Panc1 (cell line): ENCODE measurements around the gene PRM2. TPM values are rescaled to one million over a fixed set of nuclear protein-coding genes. Genes with fewer than 3 reads are reported as not detected.

Source experiments
- ATAC-seq: fragments of 200-7000 bp; cut with Tn5 transposase; 2 replicates; pipeline ENCODE4 v1.9.1; 2020; ENCODE audit warnings: mild to moderate bottlenecking, moderate library complexity
- BruUV-seq: library from RNA; stranded (reverse); fragments of 400-500 nt; replicated peaks from 2 replicates; lab custom pipeline; 2021; lab: Mats Ljungman, UMichigan
- CTCF ChIA-PET: fragments of 300-600 bp; sonication (Branson Sonifier 250); formaldehyde crosslinking; loops from one replicate; lab custom pipeline; 2022; ENCODE audit warnings: antibody characterized with exemption; lab: Charles Lee
- POLR2A ChIA-PET: fragments of 300-600 bp; sonication (Branson Sonifier 250); formaldehyde crosslinking; loops from one replicate; lab custom pipeline; 2022; ENCODE audit warnings: antibody characterized with exemption; lab: Charles Lee
- DNase-seq: peaks from one replicate; pipeline ENCODE4 v3.0.0-alpha.2; 2010; ENCODE audit warnings: low read depth, low spot score
- H3K27ac ChIP-seq: 2 replicates; pipeline ENCODE4 v1.5.1; 2011; ENCODE audit warnings: mild to moderate bottlenecking, low read length, inconsistent platforms
- H3K27me3 ChIP-seq: fragments of 200-500 bp; sonication (Bioruptor generic); 2 replicates; pipeline ENCODE4 v1.6.0; 2014; ENCODE audit warnings: low read length, inconsistent platforms; ENCODE audit not compliant: control insufficient read depth, insufficient read depth
- H3K36me3 ChIP-seq: fragments of 200-500 bp; sonication (Bioruptor generic); 2 replicates; pipeline ENCODE4 v1.5.1; 2014; ENCODE audit warnings: inconsistent platforms, mild to moderate bottlenecking, low read length, moderate library complexity; ENCODE audit not compliant: control insufficient read depth, insufficient read depth
- H3K4me1 ChIP-seq: 2 replicates; pipeline ENCODE4 v1.5.1; 2011; ENCODE audit warnings: inconsistent platforms, mild to moderate bottlenecking, low read length, moderate library complexity; ENCODE audit not compliant: control insufficient read depth, insufficient read depth
- H3K4me3 ChIP-seq, 2 experiments: 2 replicates each; pipeline ENCODE4 v1.5.1; 2011 to 2012; ENCODE audit warnings: low read depth in 2 of 2, low read length in 2 of 2, mild to moderate bottlenecking in 2 of 2, inconsistent platforms in 1 of 2, moderate library complexity in 1 of 2
- H3K9me3 ChIP-seq: fragments of 200-500 bp; sonication (Bioruptor generic); 2 replicates; pipeline ENCODE4 v1.5.1; 2014; ENCODE audit warnings: low read depth, mild to moderate bottlenecking, inconsistent platforms, low read length, moderate library complexity; ENCODE audit not compliant: control insufficient read depth, insufficient read depth
- POLR2AphosphoS5 ChIP-seq: IDR thresholded peaks from 2 replicates; pipeline ENCODE4 v1.6.1; 2012; ENCODE audit warnings: mild to moderate bottlenecking, low read depth, low read length, moderate library complexity
- SIN3A ChIP-seq: IDR thresholded peaks from 2 replicates; pipeline ENCODE4 v1.6.1; 2012; ENCODE audit warnings: low read depth, mild to moderate bottlenecking, low read length, moderate library complexity, borderline replicate concordance; ENCODE audit not compliant: insufficient read depth
- TCF7L2 ChIP-seq: IDR thresholded peaks from 2 replicates; pipeline ENCODE4 v1.6.1; 2011; ENCODE audit warnings: mild to moderate bottlenecking, low read depth, low read length, inconsistent platforms
- in situ Hi-C: cut with HindIII; loops from 2 replicates; pipeline ENCODE4 v1.10.0; 2016; ENCODE audit warnings: low sequenced_read_pairs, low pct_unique_long_range_greater_than_20kb
- intact Hi-C: fragments of 100-400 bp; cut with micrococcal nuclease; formaldehyde crosslinking; loops from one replicate; pipeline ENCODE4 v1.10.0; 2022; ENCODE audit not compliant: unreplicated experiment
- total RNA-seq: library from RNA; stranded (reverse); gene quantifications from one replicate; pipeline ENCODE4 v1.2.1, GENCODE V29; 2021; ENCODE audit not compliant: unreplicated experiment
- TF ChIP-seq, protein P1 (sequence below), 2 experiments: IDR thresholded peaks; 2 replicates each; pipeline ENCODE4 v1.6.1; 2011 to 2012; ENCODE audit warnings: low read depth in 2 of 2, control low read depth in 1 of 2, low read length in 1 of 2, mild to moderate bottlenecking in 1 of 2, moderate library complexity in 1 of 2; ENCODE audit not compliant: insufficient read depth in 1 of 2
- TF ChIP-seq, protein P2 (sequence below): fragments of 450-650 bp; IDR thresholded peaks from 2 replicates; pipeline ENCODE4 v1.5.1; 2017; ENCODE audit warnings: mild to moderate bottlenecking

PRM2 gene
- total RNA-seq, 1 experiment from 2014 or later: not detected

DNA sequence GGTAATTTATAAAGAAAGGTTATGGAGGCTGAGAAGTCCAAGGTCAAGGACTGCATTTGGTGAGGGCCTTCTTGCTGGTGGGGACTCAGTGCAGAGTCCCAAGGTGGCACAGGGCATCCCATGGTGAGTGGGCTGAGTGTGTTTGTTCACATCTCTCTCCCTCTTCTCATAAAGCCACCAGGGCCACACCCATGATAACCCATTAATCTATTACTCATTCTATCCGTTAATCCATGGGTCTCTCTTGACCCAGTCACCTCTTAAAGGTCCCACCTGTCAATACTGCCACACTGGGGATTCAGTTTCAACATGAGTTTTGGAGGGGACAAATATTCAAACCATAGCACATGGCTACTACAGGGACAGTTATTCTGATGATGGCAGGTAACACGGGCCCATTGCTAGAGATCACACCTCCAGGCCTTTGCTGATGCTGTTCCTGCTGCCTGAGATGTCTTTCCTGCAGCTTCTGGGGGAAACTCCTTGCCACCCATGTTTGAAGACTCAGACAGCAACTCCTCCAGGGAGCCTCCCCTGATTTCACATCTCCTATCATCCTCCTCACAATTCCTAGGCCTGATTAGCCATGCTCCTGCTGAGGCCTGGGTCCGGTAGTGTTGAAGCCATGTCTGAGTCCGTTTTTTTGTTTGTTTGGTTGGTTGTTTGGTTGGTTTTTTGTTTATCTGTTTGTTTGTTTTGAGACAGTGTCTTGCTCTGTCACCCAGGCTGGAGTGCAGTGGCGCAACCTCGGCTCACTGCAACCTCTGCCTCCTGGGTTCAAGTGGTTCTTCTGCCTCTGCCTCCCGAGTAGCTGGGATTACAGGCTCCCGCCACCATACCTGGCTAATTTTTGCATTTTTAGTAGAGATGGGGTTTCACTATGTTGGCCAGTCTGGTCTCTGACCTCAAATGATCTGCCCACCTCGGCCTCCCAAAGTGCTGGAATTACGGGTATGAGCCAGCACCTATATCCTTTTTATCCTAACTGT lies 36.3 kb downstream of the PRM2 start:
- ATAC-seq: no peak

DNA sequence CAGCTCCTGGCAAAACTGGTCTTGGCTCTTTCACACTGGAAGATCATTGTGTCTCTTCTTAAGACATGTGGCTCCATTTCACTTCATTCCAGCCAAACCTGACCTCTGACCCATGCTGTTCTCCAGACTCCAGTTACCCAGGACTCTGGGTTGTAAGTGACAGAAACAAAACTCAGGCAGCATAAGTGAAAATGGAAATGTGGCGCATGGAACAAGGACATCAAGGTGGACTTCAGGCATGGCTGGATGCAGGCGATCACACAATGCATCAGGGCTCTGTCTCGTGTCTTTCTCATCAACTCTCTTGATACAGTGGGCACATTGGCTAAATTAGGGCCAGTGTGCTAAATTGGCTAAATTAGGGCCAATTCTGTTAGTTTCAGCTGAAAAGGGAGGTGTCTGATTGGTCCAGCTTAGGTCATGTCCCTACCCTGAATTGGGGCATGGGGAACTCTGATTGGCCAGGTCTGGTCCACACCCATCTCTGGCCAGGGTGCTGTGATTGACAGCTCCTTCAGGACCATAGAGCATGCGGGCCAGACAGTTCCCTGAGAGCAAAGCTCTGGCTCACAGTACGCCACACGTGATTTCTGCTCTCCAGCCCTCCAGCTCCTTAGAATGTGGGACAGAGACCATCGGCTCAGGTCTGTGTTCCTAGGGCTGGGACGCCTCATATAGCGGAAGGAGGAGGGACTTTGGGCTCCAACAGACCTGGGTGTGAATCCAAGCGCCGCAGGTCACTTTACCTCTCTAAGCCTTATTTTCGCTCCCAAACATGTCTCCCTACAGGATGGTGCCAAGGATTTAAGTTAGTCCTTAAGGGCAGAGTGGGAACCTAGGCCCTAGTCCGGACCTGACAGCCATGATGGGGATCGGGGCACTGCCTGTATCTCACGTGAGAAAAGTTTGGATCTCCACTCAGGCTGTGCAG lies 37.7 kb downstream of the PRM2 start:
- no peak for ATAC-seq
- intact Hi-C loops (no loop called here), in situ Hi-C loops (no loop called here)
- Histone ChIP-seq H3K4me3 (no peak overlapping the region), H3K4me1 (no peaks in the 10 kb centered on the region), H3K27me3 (no peaks in the 10 kb centered on the region), H3K9me3 (no peaks in the 10 kb centered on the region), H3K36me3 (no peaks in the 10 kb centered on the region), H3K27ac (no peak overlapping the region)
- TF ChIP-seq TCF7L2 (no peak), SIN3A (no peak), POLR2AphosphoS5 (no peak)
- TF ChIP-seq, protein P1, sequence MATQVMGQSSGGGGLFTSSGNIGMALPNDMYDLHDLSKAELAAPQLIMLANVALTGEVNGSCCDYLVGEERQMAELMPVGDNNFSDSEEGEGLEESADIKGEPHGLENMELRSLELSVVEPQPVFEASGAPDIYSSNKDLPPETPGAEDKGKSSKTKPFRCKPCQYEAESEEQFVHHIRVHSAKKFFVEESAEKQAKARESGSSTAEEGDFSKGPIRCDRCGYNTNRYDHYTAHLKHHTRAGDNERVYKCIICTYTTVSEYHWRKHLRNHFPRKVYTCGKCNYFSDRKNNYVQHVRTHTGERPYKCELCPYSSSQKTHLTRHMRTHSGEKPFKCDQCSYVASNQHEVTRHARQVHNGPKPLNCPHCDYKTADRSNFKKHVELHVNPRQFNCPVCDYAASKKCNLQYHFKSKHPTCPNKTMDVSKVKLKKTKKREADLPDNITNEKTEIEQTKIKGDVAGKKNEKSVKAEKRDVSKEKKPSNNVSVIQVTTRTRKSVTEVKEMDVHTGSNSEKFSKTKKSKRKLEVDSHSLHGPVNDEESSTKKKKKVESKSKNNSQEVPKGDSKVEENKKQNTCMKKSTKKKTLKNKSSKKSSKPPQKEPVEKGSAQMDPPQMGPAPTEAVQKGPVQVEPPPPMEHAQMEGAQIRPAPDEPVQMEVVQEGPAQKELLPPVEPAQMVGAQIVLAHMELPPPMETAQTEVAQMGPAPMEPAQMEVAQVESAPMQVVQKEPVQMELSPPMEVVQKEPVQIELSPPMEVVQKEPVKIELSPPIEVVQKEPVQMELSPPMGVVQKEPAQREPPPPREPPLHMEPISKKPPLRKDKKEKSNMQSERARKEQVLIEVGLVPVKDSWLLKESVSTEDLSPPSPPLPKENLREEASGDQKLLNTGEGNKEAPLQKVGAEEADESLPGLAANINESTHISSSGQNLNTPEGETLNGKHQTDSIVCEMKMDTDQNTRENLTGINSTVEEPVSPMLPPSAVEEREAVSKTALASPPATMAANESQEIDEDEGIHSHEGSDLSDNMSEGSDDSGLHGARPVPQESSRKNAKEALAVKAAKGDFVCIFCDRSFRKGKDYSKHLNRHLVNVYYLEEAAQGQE (IDR thresholded peaks at IDR 0.05; ENCODE audit: insufficient read depth in 1 of 2, low read depth in 2 of 2, low read length in 1 of 2): no peak
- TF ChIP-seq, protein P2, sequence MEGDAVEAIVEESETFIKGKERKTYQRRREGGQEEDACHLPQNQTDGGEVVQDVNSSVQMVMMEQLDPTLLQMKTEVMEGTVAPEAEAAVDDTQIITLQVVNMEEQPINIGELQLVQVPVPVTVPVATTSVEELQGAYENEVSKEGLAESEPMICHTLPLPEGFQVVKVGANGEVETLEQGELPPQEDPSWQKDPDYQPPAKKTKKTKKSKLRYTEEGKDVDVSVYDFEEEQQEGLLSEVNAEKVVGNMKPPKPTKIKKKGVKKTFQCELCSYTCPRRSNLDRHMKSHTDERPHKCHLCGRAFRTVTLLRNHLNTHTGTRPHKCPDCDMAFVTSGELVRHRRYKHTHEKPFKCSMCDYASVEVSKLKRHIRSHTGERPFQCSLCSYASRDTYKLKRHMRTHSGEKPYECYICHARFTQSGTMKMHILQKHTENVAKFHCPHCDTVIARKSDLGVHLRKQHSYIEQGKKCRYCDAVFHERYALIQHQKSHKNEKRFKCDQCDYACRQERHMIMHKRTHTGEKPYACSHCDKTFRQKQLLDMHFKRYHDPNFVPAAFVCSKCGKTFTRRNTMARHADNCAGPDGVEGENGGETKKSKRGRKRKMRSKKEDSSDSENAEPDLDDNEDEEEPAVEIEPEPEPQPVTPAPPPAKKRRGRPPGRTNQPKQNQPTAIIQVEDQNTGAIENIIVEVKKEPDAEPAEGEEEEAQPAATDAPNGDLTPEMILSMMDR: no peak
- ChIA-PET POLR2A (no interaction called here), CTCF (no interaction called here)
- no TSS peak for BruUV-seq
- no peak for DNase-seq

More for the DNA sequence above, 36.3 kb downstream of the PRM2 start:
- Histone ChIP-seq H3K4me1 (no peaks in the 10 kb centered on the region), H3K27ac (no peak overlapping the region), H3K9me3 (no peaks in the 10 kb centered on the region), H3K4me3 (no peak overlapping the region), H3K27me3 (no peaks in the 10 kb centered on the region), H3K36me3 (no peaks in the 10 kb centered on the region)
- intact Hi-C loops (no loop called here), in situ Hi-C loops (no loop called here)
- ChIA-PET POLR2A (no interaction called here), CTCF (no interaction called here)
- no peak for DNase-seq
- TF ChIP-seq, protein P2: no peak
- no peak for TF ChIP-seq POLR2AphosphoS5
- BruUV-seq: no TSS peak
